D721Med (cell line): Measurements from ENCODE around the gene SLC25A48.
"Not testable (repeated sequence)": the region's sequence is repeated elsewhere in the genome, so short reads cannot be mapped to it uniquely, and the experiment has no call there.

Source experiments
- DNase-seq: peaks from one replicate; pipeline ENCODE4 v3.0.0; 2011; ENCODE audit warnings: low spot score; ENCODE audit not compliant: insufficient read length
- FAIRE-seq: peaks from 2 replicates; lab custom pipeline; 2011; peaks lifted over from hg19 to GRCh38; lab: Jason Lieb, UNC
- TF ChIP-seq, protein P1 (sequence below): IDR thresholded peaks from 2 replicates; pipeline ENCODE4 v1.5.1; 2012; ENCODE audit warnings: mild to moderate bottlenecking, control low read depth; ENCODE audit not compliant: insufficient read depth; ENCODE audit errors: missing control alignments

The SLC25A48 gene

DNA sequence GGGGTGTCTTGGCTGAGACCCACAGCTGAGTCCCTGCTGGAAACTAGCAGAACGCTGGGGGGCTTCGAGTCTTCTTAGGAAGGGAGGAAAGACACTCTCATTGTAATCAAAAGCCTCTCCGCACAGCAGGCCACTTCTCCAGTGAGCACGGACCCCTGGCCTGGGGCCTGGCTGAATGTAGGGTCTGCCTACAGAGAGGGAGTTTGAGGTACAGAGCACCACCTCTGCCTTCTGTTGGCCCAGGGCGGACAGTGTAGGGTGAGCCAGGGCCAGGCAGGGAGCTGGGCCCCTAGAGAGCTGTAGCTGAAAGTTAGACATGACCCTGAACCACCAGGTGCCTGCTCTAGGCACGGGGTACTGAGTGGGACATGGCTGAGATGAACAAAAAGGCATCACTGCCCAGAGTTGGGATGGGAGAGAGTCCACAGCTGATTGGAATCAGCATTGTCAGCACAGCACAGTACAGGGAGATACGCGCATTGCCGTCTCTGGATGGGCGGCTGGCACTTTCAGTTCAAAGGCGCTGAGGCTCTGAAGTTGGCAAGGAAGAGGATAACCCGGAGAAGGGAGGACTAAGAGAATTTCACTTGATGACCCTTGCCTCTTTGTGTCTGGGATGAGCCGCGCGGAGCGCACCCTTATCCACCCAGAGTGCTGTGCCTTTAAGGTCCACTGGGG lies 363 bp upstream of the SLC25A48 start:
- DNase-seq (no peak), FAIRE-seq (no peak)
- TF ChIP-seq, protein P1, sequence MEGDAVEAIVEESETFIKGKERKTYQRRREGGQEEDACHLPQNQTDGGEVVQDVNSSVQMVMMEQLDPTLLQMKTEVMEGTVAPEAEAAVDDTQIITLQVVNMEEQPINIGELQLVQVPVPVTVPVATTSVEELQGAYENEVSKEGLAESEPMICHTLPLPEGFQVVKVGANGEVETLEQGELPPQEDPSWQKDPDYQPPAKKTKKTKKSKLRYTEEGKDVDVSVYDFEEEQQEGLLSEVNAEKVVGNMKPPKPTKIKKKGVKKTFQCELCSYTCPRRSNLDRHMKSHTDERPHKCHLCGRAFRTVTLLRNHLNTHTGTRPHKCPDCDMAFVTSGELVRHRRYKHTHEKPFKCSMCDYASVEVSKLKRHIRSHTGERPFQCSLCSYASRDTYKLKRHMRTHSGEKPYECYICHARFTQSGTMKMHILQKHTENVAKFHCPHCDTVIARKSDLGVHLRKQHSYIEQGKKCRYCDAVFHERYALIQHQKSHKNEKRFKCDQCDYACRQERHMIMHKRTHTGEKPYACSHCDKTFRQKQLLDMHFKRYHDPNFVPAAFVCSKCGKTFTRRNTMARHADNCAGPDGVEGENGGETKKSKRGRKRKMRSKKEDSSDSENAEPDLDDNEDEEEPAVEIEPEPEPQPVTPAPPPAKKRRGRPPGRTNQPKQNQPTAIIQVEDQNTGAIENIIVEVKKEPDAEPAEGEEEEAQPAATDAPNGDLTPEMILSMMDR, result peak; percentile 59

DNA sequence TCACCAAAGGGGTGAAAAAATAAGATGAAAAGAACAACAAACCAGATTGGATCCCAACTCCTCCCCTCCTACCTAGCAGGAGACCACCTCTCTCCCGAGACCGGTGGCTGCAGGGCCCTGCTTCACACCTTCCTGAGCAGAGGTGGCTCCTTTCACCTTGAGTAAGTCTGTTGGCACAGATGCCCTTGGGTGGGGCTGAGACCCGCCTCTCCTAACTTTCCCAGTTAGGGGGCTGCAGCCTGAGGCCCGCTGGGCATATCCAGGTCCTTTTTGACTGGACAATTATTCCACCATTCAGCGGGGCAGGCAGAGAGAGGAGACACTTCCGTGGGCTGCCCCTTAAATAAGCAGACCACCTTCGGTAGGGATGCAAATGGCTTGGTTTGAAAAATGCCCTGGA lies 1.3 kb downstream of the SLC25A48 start:
- no peak for FAIRE-seq
- TF ChIP-seq, protein P1, result no peak
- no peak for DNase-seq

DNA sequence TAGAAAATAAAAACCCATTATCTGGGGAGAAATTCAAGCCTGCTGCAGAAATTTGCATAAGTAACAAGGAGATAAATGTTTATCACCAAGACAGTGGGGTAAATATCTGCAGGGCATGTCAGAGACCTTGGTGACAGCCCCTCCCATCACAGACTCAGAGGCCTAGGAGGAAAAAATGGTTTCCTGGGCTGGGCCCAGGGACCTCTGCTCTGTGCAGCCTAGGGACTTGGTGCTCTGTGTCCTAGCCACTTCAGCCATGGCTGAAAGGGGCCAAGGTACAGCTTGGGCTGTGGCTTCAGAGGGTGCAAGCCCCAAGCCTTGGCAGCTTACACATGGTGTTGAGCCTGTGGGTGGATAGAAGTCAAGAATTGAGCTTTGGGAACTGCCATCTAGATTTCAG lies 3.9 kb downstream of the SLC25A48 start:
- FAIRE-seq, result not testable (repeated sequence)

DNA sequence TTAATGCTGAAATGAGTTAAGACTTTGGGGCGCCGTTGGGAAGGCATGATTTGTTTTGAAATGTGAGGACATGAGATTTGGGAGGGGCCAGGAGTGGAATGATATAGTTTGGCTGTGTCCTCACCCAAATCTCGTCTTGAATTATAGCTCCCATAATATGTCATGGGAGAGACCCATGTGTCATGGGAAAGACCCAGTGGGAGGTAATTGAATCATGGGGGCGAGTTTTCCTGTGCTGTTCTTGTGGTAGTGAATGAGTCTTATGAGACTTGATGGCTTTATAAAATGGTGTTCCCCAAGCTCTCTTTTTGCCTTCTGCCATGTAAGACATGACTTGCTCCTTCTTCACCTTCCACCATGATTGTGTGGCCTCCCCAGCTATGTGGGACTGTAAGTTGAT lies 5.1 kb downstream of the SLC25A48 start:
- TF ChIP-seq, protein P1, result no peak
- FAIRE-seq, result no peak

More for the DNA sequence above, 3.9 kb downstream of the SLC25A48 start:
- not testable (repeated sequence) for DNase-seq

DNA sequence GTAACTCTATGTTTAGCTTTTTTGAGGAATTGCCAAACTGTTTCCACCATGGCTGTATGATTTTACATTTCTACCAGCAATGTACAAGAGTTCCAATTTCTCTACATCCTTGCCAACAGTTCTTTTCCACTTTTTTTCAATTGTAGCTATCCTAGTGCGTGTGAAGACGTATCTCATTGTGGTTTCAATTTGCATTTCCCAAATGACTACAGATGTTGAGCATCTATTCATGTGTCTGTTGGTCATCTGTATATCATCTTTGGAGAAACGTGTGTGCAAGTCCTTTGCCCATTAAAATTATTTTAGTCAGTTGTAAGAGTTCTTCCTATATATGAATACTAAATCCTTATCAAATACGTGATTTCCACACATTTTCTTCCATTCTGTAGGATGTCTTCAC lies 6.5 kb downstream of the SLC25A48 start:
- no peak for FAIRE-seq
- TF ChIP-seq, protein P1, result no peak
- DNase-seq, result no peak

More for the DNA sequence above, 5.1 kb downstream of the SLC25A48 start:
- no peak for DNase-seq

DNA sequence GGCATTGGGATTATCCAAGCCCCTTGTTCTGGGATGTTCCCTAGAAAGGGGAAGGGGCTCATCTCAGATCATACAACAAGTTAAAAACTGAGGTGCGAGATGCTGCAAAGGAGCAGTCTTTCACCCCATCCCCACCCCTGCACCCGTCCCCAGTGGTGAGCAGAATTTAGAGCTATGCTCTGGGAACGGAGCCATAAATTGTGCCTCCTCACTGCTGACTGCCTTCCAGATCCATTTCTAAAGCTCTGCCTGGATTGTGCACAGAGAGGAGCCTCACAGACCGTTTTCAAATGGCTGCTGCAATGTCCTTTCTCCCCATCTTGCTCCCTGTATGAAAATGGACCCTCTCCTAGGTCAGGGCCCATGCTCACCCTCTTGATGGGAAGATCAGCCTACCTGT lies 8.3 kb downstream of the SLC25A48 start:
- DNase-seq (no peak), FAIRE-seq (no peak)
- TF ChIP-seq, protein P1, result no peak

DNA sequence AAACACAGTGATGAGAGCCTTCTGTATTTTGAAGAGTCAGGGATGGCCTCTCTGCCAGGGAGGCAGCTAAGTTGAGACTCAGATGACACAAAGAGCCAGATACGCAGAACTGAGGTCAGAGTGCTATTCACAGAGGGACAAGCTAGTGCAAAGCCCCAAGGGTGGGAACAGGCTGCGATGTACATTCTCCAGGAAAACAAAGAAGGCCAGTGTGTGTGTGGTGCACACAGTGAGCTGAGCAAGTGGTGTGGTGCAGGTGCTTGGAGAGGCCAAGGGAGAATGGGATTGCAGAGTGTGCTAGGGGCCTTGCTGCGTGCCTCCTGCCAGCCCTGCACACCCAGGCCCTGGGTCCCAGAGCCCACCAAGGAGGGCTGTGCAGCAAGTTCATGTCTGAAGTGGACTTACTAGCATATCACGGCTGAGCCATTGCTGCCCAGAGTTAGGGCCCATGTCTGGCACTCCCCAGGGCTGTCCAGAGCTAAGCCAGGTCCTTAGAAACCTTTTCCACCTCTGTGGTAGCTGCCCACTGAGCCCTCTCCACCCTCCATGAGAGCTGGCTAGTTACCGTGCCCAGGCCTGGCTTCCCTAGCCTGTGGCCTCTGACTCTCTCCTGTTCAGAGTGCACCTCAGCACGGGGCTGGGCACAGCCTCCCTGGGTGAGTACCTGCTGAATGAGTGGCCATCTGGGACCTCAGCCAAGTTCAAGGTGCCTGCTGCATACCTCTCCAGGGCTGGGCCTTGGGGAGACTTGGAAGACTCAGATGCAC lies 9.3 kb downstream of the SLC25A48 start:
- no peak for DNase-seq
- TF ChIP-seq, protein P1, result no peak
- no peak for FAIRE-seq
